ENCODE measurements around the gene GLYATL3.

DNA sequence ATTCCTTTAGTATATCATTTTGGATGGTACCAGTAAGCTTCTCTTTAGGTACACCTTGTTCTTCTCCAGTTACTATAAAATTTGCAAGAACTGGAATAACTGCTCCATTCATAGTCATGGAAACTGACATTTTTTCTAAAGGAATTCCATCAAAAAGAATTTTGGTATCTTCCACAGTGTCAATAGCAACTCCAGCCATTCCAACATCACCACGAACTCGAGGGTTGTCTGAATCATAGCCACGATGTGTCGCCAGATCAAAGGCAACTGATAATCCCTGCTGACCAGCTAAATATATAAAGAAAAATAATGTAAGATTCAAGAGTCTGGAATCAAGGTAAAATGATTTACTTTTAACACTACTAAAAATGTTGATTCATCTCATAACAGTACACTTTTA lies 42.0 kb upstream of the GLYATL3 start:
- TF ChIP-seq EP300 (IDR thresholded peaks at IDR 0.05) (no peak), CTCF (IDR thresholded peaks at IDR 0.05) (no peak), POLR2A (IDR thresholded peaks at IDR 0.05) (no peak)
